ENCODE results near the gene SETD6.
A peak's percentile ranks its signal among the peaks of the same experiment; 100 is the strongest.
"Not testable (repeated sequence)": the region's sequence is repeated elsewhere in the genome, so short reads cannot be mapped to it uniquely, and the experiment has no call there.

SETD6 gene

DNA sequence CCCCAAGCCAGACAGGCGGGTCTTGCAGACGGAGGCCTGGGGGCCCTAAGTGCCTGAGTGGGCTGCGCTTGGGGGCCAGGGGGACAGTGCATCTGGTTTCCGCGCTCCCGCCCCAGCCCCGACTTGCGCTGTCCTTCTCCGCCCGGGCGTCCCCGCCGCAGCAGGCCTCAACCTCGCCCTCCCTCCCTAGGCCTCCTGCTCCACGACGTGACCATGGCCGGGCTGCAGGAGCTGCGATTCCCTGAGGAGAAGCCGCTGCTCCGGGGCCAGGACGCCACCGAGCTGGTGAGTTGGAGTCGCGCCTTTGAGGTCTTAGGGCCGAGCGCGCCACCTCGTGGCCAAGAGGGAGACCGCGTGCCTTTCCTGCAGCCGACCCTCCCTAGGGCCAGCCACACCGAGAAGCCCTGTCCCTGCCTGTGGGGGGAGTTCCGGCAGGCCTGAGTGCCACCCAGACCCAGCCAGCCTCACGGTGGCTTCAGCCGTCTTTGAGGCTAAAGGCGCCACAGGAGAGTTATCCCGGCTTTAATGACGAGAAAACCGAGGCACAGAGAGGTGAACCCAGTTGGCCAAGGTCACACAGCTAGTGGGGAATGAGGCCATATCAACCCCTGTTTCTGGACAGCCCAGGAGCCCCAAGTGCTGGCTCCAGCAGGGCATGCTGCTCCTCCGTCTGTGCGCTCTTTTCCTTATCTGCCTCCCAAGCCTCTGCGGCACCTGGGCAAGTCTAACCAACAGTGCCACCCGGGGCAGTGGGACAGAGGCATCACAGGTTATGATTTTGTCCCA lies 27.6 kb upstream of the SETD6 start:
- Histone ChIP-seq H3K9me3 (ENCODE audit: control insufficient read depth, low read length) (no peaks in the 10 kb centered on the region), H3K4me1 (no peaks in the 10 kb centered on the region), H3K9ac (no peak overlapping the region), H2AFZ (peak overlapping the region; percentile 86), H3K79me2 (no peaks in the 10 kb centered on the region), H3K4me2 (ENCODE audit: low read length) (peak overlapping the region; percentile 29), H3K27me3 (ENCODE audit: control insufficient read depth, insufficient read depth, low read length) (no peaks in the 10 kb centered on the region), H3K4me3 (ENCODE audit: low read depth, low read length) (no peak overlapping the region), H3K27ac (no peak overlapping the region), H3K36me3 (ENCODE audit: control insufficient read depth, insufficient read depth, low read length) (no peaks in the 10 kb centered on the region)
- peak; percentile 93 for TF ChIP-seq CTCF (IDR thresholded peaks at IDR 0.05)

DNA sequence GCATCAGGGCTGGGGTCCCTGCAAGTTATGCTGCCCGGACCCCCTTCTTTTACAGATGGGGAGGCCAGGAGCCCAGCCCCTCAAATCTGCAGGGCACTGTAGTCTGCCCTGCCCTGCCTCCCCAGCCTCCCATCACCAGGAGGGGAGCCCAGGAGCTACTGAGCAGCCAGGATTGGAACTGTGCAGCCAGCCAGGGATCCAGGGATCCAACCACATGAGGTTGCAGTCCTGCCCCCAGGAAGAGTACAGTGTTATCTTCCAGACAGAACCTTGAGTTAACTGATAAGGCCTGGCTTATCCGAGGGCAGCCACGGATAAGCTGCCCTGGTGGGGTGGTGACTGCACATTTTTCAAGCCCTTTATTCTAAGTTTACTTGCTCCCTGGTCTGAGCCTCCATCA lies 26.8 kb upstream of the SETD6 start:
- no peak overlapping the region for H3K4me3 ChIP-seq (ENCODE audit: low read depth, low read length)
- H3K36me3 ChIP-seq (ENCODE audit: control insufficient read depth, insufficient read depth, low read length) = no peaks in the 10 kb centered on the region
- no peak overlapping the region for H3K27ac ChIP-seq
- H3K4me1 ChIP-seq = no peaks in the 10 kb centered on the region
- H3K79me2 ChIP-seq = no peaks in the 10 kb centered on the region
- H3K27me3 ChIP-seq (ENCODE audit: control insufficient read depth, insufficient read depth, low read length) = no peaks in the 10 kb centered on the region
- no peak overlapping the region for H3K9ac ChIP-seq
- H3K9me3 ChIP-seq (ENCODE audit: control insufficient read depth, low read length) = no peaks in the 10 kb centered on the region
- H2AFZ ChIP-seq = no peak overlapping the region
- TF ChIP-seq CTCF (IDR thresholded peaks at IDR 0.05) = no peak
- no peak overlapping the region for H3K4me2 ChIP-seq (ENCODE audit: low read length)

- Histone ChIP-seq H3K4me2 (ENCODE audit: low read length) (no peak overlapping the region), H3K27me3 (ENCODE audit: control insufficient read depth, insufficient read depth, low read length) (no peaks in the 10 kb centered on the region), H3K36me3 (ENCODE audit: control insufficient read depth, insufficient read depth, low read length) (no peaks in the 10 kb centered on the region), H3K9ac (no peak overlapping the region), H3K79me2 (no peaks in the 10 kb centered on the region), H3K4me3 (ENCODE audit: low read depth, low read length) (no peak overlapping the region), H3K27ac (no peak overlapping the region), H3K9me3 (ENCODE audit: control insufficient read depth, low read length) (no peaks in the 10 kb centered on the region), H3K4me1 (peaks cover 4% of the 10 kb centered on the region), H2AFZ (no peak overlapping the region)
- no peak for TF ChIP-seq CTCF (IDR thresholded peaks at IDR 0.05)
These were observed 25.3 kb upstream of the SETD6 start for GRCh38 chr16:58490065-58490464.

GRCh38 chr16:58490539-58490938 lies 24.8 kb upstream of the SETD6 start:
- not testable (repeated sequence) for H3K4me2 ChIP-seq (ENCODE audit: low read length); H3K4me3 ChIP-seq (ENCODE audit: low read depth, low read length); H3K4me1 ChIP-seq; H3K27me3 ChIP-seq (ENCODE audit: control insufficient read depth, insufficient read depth, low read length); H3K27ac ChIP-seq; H3K9me3 ChIP-seq (ENCODE audit: control insufficient read depth, low read length); H3K79me2 ChIP-seq; H2AFZ ChIP-seq; H3K9ac ChIP-seq; H3K36me3 ChIP-seq (ENCODE audit: control insufficient read depth, insufficient read depth, low read length)

- no peak overlapping the region for H3K4me2 ChIP-seq (ENCODE audit: low read length)
- H3K9me3 ChIP-seq (ENCODE audit: control insufficient read depth, low read length) = no peaks in the 10 kb centered on the region
- peaks cover 7% of the 10 kb centered on the region for H3K4me1 ChIP-seq
- H3K27ac ChIP-seq = no peak overlapping the region
- H2AFZ ChIP-seq = no peak overlapping the region
- TF ChIP-seq CTCF (IDR thresholded peaks at IDR 0.05) = no peak
- H3K4me3 ChIP-seq (ENCODE audit: low read depth, low read length) = no peak overlapping the region
- no peak overlapping the region for H3K9ac ChIP-seq
- H3K79me2 ChIP-seq = no peaks in the 10 kb centered on the region
- H3K36me3 ChIP-seq (ENCODE audit: control insufficient read depth, insufficient read depth, low read length) = no peaks in the 10 kb centered on the region
- no peaks in the 10 kb centered on the region for H3K27me3 ChIP-seq (ENCODE audit: control insufficient read depth, insufficient read depth, low read length)
These were observed 23.3 kb upstream of the SETD6 start for GRCh38 chr16:58492066-58492465.
